PFSK-1 (cell line): ENCODE results near the gene CHMP5.

Experiments
- POLR2AphosphoS5 ChIP-seq: IDR thresholded peaks from 2 replicates; pipeline ENCODE4 v1.6.1; 2012; ENCODE audit warnings: low read depth, mild to moderate bottlenecking, control low read depth, low read length, moderate library complexity
- SIN3A ChIP-seq: IDR thresholded peaks from 2 replicates; pipeline ENCODE4 v1.6.1; 2012; ENCODE audit warnings: mild to moderate bottlenecking, low read length, moderate library complexity, borderline replicate concordance; ENCODE audit not compliant: insufficient read depth
- TAF1 ChIP-seq: IDR thresholded peaks from 2 replicates; pipeline ENCODE4 v1.6.1; 2012; ENCODE audit warnings: low read length, control low read depth, borderline replicate concordance; ENCODE audit not compliant: insufficient read depth
- TF ChIP-seq, protein P1 (sequence below), 2 experiments: IDR thresholded peaks; 2 replicates each; pipeline versions ENCODE4 v1.6.1 to v1.8.0; 2011 to 2012; ENCODE audit warnings: low read depth in 2 of 2, low read length in 2 of 2, control low read depth in 1 of 2, inconsistent platforms in 1 of 2, mild to moderate bottlenecking in 1 of 2, moderate library complexity in 1 of 2; ENCODE audit not compliant: insufficient read depth in 1 of 2

DNA sequence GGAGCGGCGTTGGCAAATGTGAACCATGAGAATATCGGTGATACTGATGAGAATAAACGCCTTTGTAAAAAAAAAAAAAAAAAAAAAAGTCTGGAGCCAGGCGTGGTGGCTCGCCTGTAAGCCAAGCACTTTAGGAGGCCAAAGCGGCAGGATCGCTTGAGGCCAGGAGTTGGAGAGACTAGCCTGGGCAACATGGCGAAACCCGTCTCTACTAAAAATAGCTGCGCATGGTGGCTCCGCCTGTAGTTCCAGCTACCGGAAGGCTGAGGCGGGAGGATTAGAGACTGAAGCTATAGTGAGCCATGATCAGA is 25.0 kb downstream of the CHMP5 start:
- TF ChIP-seq SIN3A (no peak), TAF1 (no peak), POLR2AphosphoS5 (no peak; the same call in 1 of the 2 replicates)
- TF ChIP-seq, protein P1, sequence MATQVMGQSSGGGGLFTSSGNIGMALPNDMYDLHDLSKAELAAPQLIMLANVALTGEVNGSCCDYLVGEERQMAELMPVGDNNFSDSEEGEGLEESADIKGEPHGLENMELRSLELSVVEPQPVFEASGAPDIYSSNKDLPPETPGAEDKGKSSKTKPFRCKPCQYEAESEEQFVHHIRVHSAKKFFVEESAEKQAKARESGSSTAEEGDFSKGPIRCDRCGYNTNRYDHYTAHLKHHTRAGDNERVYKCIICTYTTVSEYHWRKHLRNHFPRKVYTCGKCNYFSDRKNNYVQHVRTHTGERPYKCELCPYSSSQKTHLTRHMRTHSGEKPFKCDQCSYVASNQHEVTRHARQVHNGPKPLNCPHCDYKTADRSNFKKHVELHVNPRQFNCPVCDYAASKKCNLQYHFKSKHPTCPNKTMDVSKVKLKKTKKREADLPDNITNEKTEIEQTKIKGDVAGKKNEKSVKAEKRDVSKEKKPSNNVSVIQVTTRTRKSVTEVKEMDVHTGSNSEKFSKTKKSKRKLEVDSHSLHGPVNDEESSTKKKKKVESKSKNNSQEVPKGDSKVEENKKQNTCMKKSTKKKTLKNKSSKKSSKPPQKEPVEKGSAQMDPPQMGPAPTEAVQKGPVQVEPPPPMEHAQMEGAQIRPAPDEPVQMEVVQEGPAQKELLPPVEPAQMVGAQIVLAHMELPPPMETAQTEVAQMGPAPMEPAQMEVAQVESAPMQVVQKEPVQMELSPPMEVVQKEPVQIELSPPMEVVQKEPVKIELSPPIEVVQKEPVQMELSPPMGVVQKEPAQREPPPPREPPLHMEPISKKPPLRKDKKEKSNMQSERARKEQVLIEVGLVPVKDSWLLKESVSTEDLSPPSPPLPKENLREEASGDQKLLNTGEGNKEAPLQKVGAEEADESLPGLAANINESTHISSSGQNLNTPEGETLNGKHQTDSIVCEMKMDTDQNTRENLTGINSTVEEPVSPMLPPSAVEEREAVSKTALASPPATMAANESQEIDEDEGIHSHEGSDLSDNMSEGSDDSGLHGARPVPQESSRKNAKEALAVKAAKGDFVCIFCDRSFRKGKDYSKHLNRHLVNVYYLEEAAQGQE (IDR thresholded peaks at IDR 0.05; ENCODE audit: insufficient read depth in 1 of 2, low read depth in 2 of 2, low read length in 2 of 2): no peak
